ENCODE results near the gene ZNF594. TPM values are rescaled to one million over a fixed set of nuclear protein-coding genes. Genes with fewer than 3 reads are reported as not detected.
"Not testable (repeated sequence)": the region's sequence is repeated elsewhere in the genome, so short reads cannot be mapped to it uniquely, and the experiment has no call there.

Gene ZNF594
- total RNA-seq, 1 donor from 2014 or later = 19.5 TPM

DNA sequence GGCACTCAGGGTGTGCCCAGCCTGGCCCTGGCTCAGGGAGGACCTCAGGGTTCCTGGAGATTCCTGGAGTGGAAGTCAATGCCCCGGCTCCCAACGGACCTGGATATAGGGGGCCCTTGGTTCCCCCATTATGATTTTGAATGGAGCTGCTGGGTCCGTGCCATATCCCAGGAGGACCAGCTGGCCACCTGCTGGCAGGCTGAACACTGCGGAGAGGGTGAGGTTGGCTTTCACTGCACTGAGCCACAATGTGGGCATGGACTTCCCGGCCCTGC lies 52.3 kb downstream of the ZNF594 start:
- Histone ChIP-seq H3K27ac (no peak overlapping the region), H3K9ac (no peak overlapping the region), H4K20me1 (ENCODE audit: low read depth) (no peaks in the 10 kb centered on the region), H3K79me2 (ENCODE audit: low read depth) (no peaks in the 10 kb centered on the region), H3K4me3 (no peak overlapping the region), H3K27me3 (no peaks in the 10 kb centered on the region), H2AFZ (replicated peaks) (no peak overlapping the region), H3K4me2 (no peak overlapping the region), H3K9me3 (ENCODE audit: low read depth) (no peaks in the 10 kb centered on the region), H3K36me3 (no peaks in the 10 kb centered on the region), H3K4me1 (no peaks in the 10 kb centered on the region), H3F3A (ENCODE audit: low read depth) (no peaks in the 10 kb centered on the region)
- TF ChIP-seq EZH2 (IDR thresholded peaks at IDR 0.05) (no peak), EZH2phosphoT487 (IDR thresholded peaks at IDR 0.05) (no peak)
- TF ChIP-seq, protein P1, sequence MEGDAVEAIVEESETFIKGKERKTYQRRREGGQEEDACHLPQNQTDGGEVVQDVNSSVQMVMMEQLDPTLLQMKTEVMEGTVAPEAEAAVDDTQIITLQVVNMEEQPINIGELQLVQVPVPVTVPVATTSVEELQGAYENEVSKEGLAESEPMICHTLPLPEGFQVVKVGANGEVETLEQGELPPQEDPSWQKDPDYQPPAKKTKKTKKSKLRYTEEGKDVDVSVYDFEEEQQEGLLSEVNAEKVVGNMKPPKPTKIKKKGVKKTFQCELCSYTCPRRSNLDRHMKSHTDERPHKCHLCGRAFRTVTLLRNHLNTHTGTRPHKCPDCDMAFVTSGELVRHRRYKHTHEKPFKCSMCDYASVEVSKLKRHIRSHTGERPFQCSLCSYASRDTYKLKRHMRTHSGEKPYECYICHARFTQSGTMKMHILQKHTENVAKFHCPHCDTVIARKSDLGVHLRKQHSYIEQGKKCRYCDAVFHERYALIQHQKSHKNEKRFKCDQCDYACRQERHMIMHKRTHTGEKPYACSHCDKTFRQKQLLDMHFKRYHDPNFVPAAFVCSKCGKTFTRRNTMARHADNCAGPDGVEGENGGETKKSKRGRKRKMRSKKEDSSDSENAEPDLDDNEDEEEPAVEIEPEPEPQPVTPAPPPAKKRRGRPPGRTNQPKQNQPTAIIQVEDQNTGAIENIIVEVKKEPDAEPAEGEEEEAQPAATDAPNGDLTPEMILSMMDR (IDR thresholded peaks at IDR 0.05) = no peak
- Mint-ChIP-seq H3K9me3 (no peaks in the 10 kb centered on the region), H3K4me3 (no peak overlapping the region), H3K27me3 (ENCODE audit: insufficient read depth, low read depth) (no peaks in the 10 kb centered on the region), H3K4me1 (no peaks in the 10 kb centered on the region), H3K36me3 (no peaks in the 10 kb centered on the region), H3K27ac (no peak overlapping the region)
- DNase-seq (ENCODE audit: low spot score) = no peak

DNA sequence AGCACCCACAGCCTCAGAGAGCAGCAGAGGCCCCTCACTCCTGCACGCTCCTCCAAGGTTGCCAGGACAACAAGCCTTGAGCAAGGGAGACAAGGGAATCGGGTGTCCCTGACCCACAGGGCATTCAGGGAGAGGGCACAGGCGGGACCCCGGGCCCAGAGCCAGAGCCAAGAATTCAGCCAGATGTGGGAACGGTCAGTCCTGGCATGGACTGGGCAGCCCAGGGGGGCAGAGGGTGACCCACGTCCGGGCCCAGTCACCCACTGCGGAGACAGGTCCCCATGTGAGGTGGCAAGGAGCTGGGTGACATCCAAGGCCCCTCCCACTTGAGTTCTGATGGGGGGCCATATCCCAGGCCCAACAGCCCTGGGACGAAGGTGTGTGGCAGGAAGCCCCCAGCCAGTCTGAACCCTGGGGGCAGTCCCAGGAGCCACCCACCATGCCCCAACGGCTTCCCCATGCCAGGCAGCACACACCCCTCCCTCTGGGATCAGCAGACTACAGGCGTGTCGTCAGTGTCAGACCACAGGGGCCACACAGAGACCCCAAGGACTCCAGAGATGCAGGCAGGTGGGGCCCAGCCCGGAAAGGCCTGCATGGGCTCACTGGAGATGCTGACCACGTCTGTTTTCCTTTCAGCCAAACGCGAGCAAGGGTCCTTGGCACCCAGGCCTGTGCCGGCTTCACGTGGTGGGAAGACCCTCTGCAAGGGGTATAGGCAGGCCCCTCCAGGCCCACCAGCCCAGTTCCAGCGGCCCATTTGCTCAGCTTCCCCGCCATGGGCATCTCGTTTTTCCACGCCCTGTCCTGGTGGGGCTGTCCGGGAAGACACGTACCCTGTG lies 52.8 kb downstream of the ZNF594 start:
- no peaks in the 10 kb centered on the region for H3K36me3 Mint-ChIP-seq
- no peak overlapping the region for H3K4me3 Mint-ChIP-seq
- H3K27ac ChIP-seq = no peak overlapping the region
- H3K4me3 ChIP-seq = no peak overlapping the region
- H4K20me1 ChIP-seq (ENCODE audit: low read depth) = no peaks in the 10 kb centered on the region
- H3K27ac Mint-ChIP-seq = no peak overlapping the region
- no peaks in the 10 kb centered on the region for H3K36me3 ChIP-seq
- H3K4me1 Mint-ChIP-seq = no peaks in the 10 kb centered on the region
- no peaks in the 10 kb centered on the region for H3K9me3 ChIP-seq (ENCODE audit: low read depth)
- H3K9me3 Mint-ChIP-seq = no peaks in the 10 kb centered on the region
- H3K27me3 Mint-ChIP-seq (ENCODE audit: insufficient read depth, low read depth) = no peaks in the 10 kb centered on the region
- TF ChIP-seq EZH2phosphoT487 (IDR thresholded peaks at IDR 0.05) (no peak), EZH2 (IDR thresholded peaks at IDR 0.05) (no peak)
- TF ChIP-seq, protein P1 (IDR thresholded peaks at IDR 0.05) = no peak
- no peaks in the 10 kb centered on the region for H3K79me2 ChIP-seq (ENCODE audit: low read depth)
- H2AFZ ChIP-seq (replicated peaks) = no peak overlapping the region
- DNase-seq (ENCODE audit: low spot score) = no peak
- no peaks in the 10 kb centered on the region for H3K27me3 ChIP-seq
- no peaks in the 10 kb centered on the region for H3F3A ChIP-seq (ENCODE audit: low read depth)
- no peak overlapping the region for H3K4me2 ChIP-seq
- no peak overlapping the region for H3K9ac ChIP-seq
- no peaks in the 10 kb centered on the region for H3K4me1 ChIP-seq

DNA sequence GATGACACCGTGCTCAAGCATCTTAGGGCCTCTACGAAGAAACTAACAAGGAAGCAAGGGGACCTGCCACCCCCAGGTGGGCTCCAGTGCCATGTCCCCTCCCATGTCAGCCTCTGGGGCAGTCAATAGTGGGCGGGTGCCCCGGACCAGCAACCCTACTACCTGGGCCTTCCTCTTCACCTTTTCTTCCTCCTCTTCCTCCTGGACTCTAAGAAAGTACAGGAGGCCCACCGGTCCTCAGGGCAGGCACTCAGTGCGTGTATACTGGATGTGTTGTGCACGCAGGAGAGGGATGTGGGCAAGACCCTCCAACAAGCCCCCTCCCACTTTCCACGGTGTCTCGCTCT lies 53.5 kb downstream of the ZNF594 start:
- not testable (repeated sequence) for H3K4me3 ChIP-seq; H3K4me1 Mint-ChIP-seq; H3K79me2 ChIP-seq (ENCODE audit: low read depth); H3K27ac ChIP-seq; H3F3A ChIP-seq (ENCODE audit: low read depth); H3K27ac Mint-ChIP-seq; H4K20me1 ChIP-seq (ENCODE audit: low read depth); H3K27me3 ChIP-seq; H3K4me1 ChIP-seq; H3K9me3 ChIP-seq (ENCODE audit: low read depth); H3K4me3 Mint-ChIP-seq; H2AFZ ChIP-seq (replicated peaks); H3K9ac ChIP-seq; H3K4me2 ChIP-seq; H3K36me3 Mint-ChIP-seq; H3K9me3 Mint-ChIP-seq; H3K27me3 Mint-ChIP-seq (ENCODE audit: insufficient read depth, low read depth); DNase-seq (ENCODE audit: low spot score); H3K36me3 ChIP-seq

DNA sequence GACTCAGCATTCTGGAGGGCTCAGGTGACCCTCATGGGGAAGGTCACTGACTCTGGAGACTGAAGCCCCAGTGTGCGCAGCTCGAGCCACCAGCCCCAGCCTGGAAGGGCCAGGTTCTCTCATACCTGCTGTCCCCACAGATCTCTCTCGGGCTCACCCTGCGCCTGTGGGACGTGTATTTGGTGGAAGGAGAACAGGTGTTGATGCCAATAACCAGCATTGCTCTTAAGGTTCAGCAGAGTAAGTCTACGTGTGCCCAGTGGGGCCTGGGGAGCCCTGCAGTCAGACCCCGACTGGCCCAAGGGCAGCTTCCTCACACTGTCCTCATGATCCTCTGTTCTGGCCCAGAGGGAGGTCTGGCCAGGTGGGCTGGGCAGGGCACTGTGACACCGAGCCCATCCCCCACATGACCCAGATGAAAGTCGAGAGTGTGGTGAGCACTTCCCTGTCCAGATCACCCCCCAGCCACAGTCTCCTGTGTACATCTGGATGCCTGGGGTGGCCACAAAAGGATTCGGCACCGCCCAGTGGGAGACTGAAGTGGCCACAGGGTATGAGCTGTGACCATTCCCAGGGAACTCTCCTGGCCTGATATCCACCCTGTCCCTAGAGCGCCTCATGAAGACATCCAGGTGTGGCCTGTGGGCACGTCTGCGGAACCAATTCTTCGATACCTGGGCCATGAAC lies 54.0 kb downstream of the ZNF594 start:
- not testable (repeated sequence) for H3K9ac ChIP-seq; H3K9me3 ChIP-seq (ENCODE audit: low read depth); H3K4me2 ChIP-seq; H3K4me1 ChIP-seq; H3K36me3 ChIP-seq; H3K27me3 Mint-ChIP-seq (ENCODE audit: insufficient read depth, low read depth); H3K27ac ChIP-seq; H3K9me3 Mint-ChIP-seq; H3K79me2 ChIP-seq (ENCODE audit: low read depth); H3K27me3 ChIP-seq; H3K4me3 Mint-ChIP-seq; H2AFZ ChIP-seq (replicated peaks); DNase-seq (ENCODE audit: low spot score); H4K20me1 ChIP-seq (ENCODE audit: low read depth); H3K27ac Mint-ChIP-seq; H3F3A ChIP-seq (ENCODE audit: low read depth); H3K36me3 Mint-ChIP-seq; H3K4me3 ChIP-seq; H3K4me1 Mint-ChIP-seq

DNA sequence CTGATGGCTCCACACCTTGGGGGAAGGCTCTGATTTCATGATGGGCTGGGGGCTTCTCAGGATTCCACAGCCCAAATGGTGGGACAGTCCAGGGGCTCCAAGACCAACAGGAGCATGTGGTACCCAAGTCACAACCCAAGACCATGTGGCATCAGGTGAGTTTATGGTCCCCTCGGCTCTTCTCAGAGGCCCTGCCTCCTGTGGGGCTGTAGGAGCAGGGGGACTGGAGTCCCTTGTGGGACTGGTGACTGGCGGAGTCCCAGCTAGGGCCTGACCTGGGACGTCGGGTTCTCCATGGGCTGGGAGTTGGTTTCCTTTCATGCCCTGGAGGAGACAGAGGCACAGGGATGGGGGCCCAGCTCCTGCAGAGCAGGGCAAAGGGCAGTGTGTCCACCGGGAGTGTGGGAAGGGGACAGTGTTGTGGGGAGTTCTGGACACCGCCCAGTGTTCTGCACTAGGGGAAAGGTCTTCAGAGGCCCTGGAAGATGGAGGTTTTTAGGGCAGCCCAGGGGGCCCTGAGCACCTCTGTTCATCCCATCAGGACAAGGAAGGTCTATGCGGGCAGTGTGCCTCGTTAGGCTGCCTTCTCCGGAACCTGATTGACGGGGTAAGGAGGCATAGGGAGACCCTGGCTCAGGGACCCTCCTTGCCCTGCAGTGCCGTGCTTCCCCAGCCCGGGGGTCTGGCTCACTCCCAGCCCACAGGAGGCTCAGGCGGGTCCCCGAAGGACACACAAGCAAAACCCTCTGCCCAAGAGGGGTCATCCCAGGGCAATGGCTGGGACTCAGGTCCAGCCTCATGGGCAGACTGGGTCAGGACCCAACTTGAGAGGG lies 54.9 kb downstream of the ZNF594 start:
- H3K79me2 ChIP-seq (ENCODE audit: low read depth); H3K9me3 Mint-ChIP-seq; H3K4me1 ChIP-seq; H3K4me2 ChIP-seq; H3K27me3 Mint-ChIP-seq (ENCODE audit: insufficient read depth, low read depth); H2AFZ ChIP-seq (replicated peaks); H3K27ac ChIP-seq; DNase-seq (ENCODE audit: low spot score); H3K4me1 Mint-ChIP-seq; H4K20me1 ChIP-seq (ENCODE audit: low read depth); H3K9ac ChIP-seq; H3K27ac Mint-ChIP-seq; H3K4me3 ChIP-seq; H3K4me3 Mint-ChIP-seq; H3K36me3 Mint-ChIP-seq; H3K9me3 ChIP-seq (ENCODE audit: low read depth); H3K27me3 ChIP-seq; H3F3A ChIP-seq (ENCODE audit: low read depth); H3K36me3 ChIP-seq: not testable (repeated sequence)
